ENCODE results near the gene RIN1.
"Not testable (repeated sequence)": the region's sequence is repeated elsewhere in the genome, so short reads cannot be mapped to it uniquely, and the experiment has no call there.

The RIN1 gene

GRCh38 chr11:66334605-66335442, 1.4 kb downstream of the RIN1 start:
- no peak for DNase-seq (ENCODE audit: low read depth)

- no peak for DNase-seq (ENCODE audit: low read depth)
These were observed 2.2 kb downstream of the RIN1 start for GRCh38 chr11:66333896-66334604.

GRCh38 chr11:66333220-66333877, 2.9 kb downstream of the RIN1 start:
- no peak for DNase-seq (ENCODE audit: low read depth)

GRCh38 chr11:66332371-66333219, 3.6 kb downstream of the RIN1 start:
- DNase-seq (ENCODE audit: low read depth) = no peak

- DNase-seq (ENCODE audit: low read depth) = no peak
These were observed 4.5 kb downstream of the RIN1 start for GRCh38 chr11:66331542-66332370.

GRCh38 chr11:66330931-66331330, 5.3 kb downstream of the RIN1 start:
- no peak for DNase-seq (ENCODE audit: low read depth)

GRCh38 chr11:66329165-66329673, 7.0 kb downstream of the RIN1 start:
- DNase-seq (ENCODE audit: low read depth) = no peak

GRCh38 chr11:66328302-66329144, 7.7 kb downstream of the RIN1 start:
- DNase-seq (ENCODE audit: low read depth) = peak; percentile 73

GRCh38 chr11:66328031-66328301, 8.3 kb downstream of the RIN1 start:
- DNase-seq (ENCODE audit: low read depth) = no peak

- no peak for DNase-seq (ENCODE audit: low read depth)
These were observed 8.8 kb downstream of the RIN1 start for GRCh38 chr11:66327171-66328030.

- no peak for DNase-seq (ENCODE audit: low read depth)
These were observed 9.7 kb downstream of the RIN1 start for GRCh38 chr11:66326261-66327111.

GRCh38 chr11:66325263-66325671, 11.0 kb downstream of the RIN1 start:
- no peak for DNase-seq (ENCODE audit: low read depth)

GRCh38 chr11:66324664-66325063, 11.6 kb downstream of the RIN1 start:
- no peak for DNase-seq (ENCODE audit: low read depth)

GRCh38 chr11:66323684-66324083, 12.6 kb downstream of the RIN1 start:
- no peak for DNase-seq (ENCODE audit: low read depth)

- no peak for DNase-seq (ENCODE audit: low read depth)
These were observed 13.4 kb downstream of the RIN1 start for GRCh38 chr11:66322732-66323427.

GRCh38 chr11:66321606-66322005, 14.6 kb downstream of the RIN1 start:
- no peak for DNase-seq (ENCODE audit: low read depth)

GRCh38 chr11:66320748-66321147, 15.5 kb downstream of the RIN1 start:
- not testable (repeated sequence) for DNase-seq (ENCODE audit: low read depth)

GRCh38 chr11:66320289-66320688, 15.9 kb downstream of the RIN1 start:
- DNase-seq (ENCODE audit: low read depth) = not testable (repeated sequence)

All from activated gamma-delta T cell treated with anti-CD3 and anti-CD28 coated beads, Interleukin-2, amount 50 U/mL, for 16 hours (primary cell).